GM12892 (cell line): Measurements from ENCODE around the gene UST.

ENCODE experiments used
- POLR2A ChIP-seq: IDR thresholded peaks from 2 replicates; pipeline ENCODE4 v1.6.1; 2011; ENCODE audit warnings: low read depth, low read length, control low read depth
- POLR2AphosphoS5 ChIP-seq: IDR thresholded peaks from 2 replicates; pipeline ENCODE4 v1.6.1; 2011; ENCODE audit warnings: low read depth, low read length, control low read depth
- TAF1 ChIP-seq: IDR thresholded peaks from 2 replicates; pipeline ENCODE4 v1.6.1; 2011; ENCODE audit warnings: low read depth, mild to moderate bottlenecking, control low read depth, low read length, borderline replicate concordance

- TF ChIP-seq POLR2A (no peak), POLR2AphosphoS5 (no peak), TAF1 (no peak)
These were observed 159.1 kb downstream of the UST start for GRCh38 chr6:148905901-148906300.
